ENCODE data around the gene HMGXB4. TPM values are rescaled to one million over a fixed set of nuclear protein-coding genes. Genes with fewer than 3 reads are reported as not detected.

The HMGXB4 gene
- total RNA-seq, 1 experiment from 2014 or later, result 19.1 TPM

GRCh38 chr22:35319244-35319985, 62.1 kb downstream of the HMGXB4 start:
- no peak overlapping the region for H3K4me2 ChIP-seq (ENCODE audit: low read depth, low read length, poor library complexity, severe bottlenecking)
- H3K27me3 ChIP-seq (ENCODE audit: low read length), result no peaks in the 10 kb centered on the region
- H3K4me1 ChIP-seq (ENCODE audit: low read length), result peaks cover 4% of the 10 kb centered on the region; the same call in 1 of the 2 replicates
- H3K9me2 ChIP-seq (replicated peaks; ENCODE audit: insufficient read depth, low read length), result no peaks in the 10 kb centered on the region
- H3K9me3 ChIP-seq (ENCODE audit: low read length), result no peaks in the 10 kb centered on the region
- H3K79me2 ChIP-seq (ENCODE audit: low read length), result no peaks in the 10 kb centered on the region
- no peak for DNase-seq
- no peak overlapping the region for H3K27ac ChIP-seq (ENCODE audit: low read length)
- H3K4me3 ChIP-seq (ENCODE audit: low read length), result no peak overlapping the region
- no peak overlapping the region for H2AFZ ChIP-seq (ENCODE audit: low read length)
- H3K36me3 ChIP-seq (ENCODE audit: insufficient read depth, low read length), result no peaks in the 10 kb centered on the region
- 0 out of 2 replicates have a peak, but pooled peaks cover 5% of the 10 kb centered on the region for H4K20me1 ChIP-seq (ENCODE audit: insufficient read depth, low read depth, low read length)
- H3K9ac ChIP-seq (ENCODE audit: low read length), result no peak overlapping the region

GRCh38 chr22:35322126-35322525, 64.8 kb downstream of the HMGXB4 start:
- Histone ChIP-seq H3K27me3 (ENCODE audit: low read length) (no peaks in the 10 kb centered on the region), H3K36me3 (ENCODE audit: insufficient read depth, low read length) (no peaks in the 10 kb centered on the region), H4K20me1 (ENCODE audit: insufficient read depth, low read depth, low read length) (no peaks in the 10 kb centered on the region), H3K9me3 (ENCODE audit: low read length) (no peaks in the 10 kb centered on the region), H3K4me3 (ENCODE audit: low read length) (no peak overlapping the region), H3K4me1 (ENCODE audit: low read length) (no peaks in the 10 kb centered on the region; the same call in 1 of the 2 replicates), H2AFZ (ENCODE audit: low read length) (no peak overlapping the region), H3K4me2 (ENCODE audit: low read depth, low read length, poor library complexity, severe bottlenecking) (no peak overlapping the region), H3K9me2 (replicated peaks; ENCODE audit: insufficient read depth, low read length) (no peaks in the 10 kb centered on the region), H3K27ac (ENCODE audit: low read length) (no peak overlapping the region), H3K79me2 (ENCODE audit: low read length) (no peaks in the 10 kb centered on the region), H3K9ac (ENCODE audit: low read length) (no peak overlapping the region)
- DNase-seq, result no peak

- H3K9me2 ChIP-seq (replicated peaks; ENCODE audit: insufficient read depth, low read length), result no peaks in the 10 kb centered on the region
- no peaks in the 10 kb centered on the region for H3K9me3 ChIP-seq (ENCODE audit: low read length)
- H3K4me3 ChIP-seq (ENCODE audit: low read length), result no peak overlapping the region
- H3K27me3 ChIP-seq (ENCODE audit: low read length), result no peaks in the 10 kb centered on the region
- DNase-seq, result no peak
- H4K20me1 ChIP-seq (ENCODE audit: insufficient read depth, low read depth, low read length), result no peaks in the 10 kb centered on the region
- H3K4me2 ChIP-seq (ENCODE audit: low read depth, low read length, poor library complexity, severe bottlenecking), result no peak overlapping the region
- H2AFZ ChIP-seq (ENCODE audit: low read length), result no peak overlapping the region
- H3K27ac ChIP-seq (ENCODE audit: low read length), result no peak overlapping the region
- H3K4me1 ChIP-seq (ENCODE audit: low read length), result no peaks in the 10 kb centered on the region; the same call in 1 of the 2 replicates
- no peaks in the 10 kb centered on the region for H3K36me3 ChIP-seq (ENCODE audit: insufficient read depth, low read length)
- H3K9ac ChIP-seq (ENCODE audit: low read length), result no peak overlapping the region
- no peaks in the 10 kb centered on the region for H3K79me2 ChIP-seq (ENCODE audit: low read length)
Measured at GRCh38 chr22:35322893-35323292, 65.6 kb downstream of the HMGXB4 start.

DNA sequence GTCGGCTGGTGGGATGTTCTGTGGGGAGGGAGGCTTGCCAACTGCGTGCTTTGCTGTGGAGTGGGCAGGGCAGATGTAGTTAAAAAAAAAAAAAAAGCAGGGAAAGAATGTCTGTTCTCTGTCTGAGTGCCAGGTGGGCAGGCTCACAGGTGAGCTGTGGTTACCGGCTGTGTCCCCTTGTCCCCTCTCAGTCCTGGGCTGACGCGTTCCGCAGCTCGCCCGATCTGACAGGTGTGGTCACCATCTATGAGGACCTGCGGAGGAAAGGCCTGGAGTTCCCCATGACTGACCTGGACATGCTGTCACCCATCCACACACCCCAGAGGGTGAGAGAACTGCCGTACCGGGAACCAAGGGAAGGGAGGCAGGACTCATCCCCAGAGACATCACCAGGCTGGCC, 66.0 kb downstream of the HMGXB4 start:
- no peaks in the 10 kb centered on the region; the same call in 1 of the 2 replicates for H3K4me1 ChIP-seq (ENCODE audit: low read length)
- H3K9ac ChIP-seq (ENCODE audit: low read length), result no peak overlapping the region
- no peak overlapping the region for H3K4me3 ChIP-seq (ENCODE audit: low read length)
- no peaks in the 10 kb centered on the region for H3K9me2 ChIP-seq (replicated peaks; ENCODE audit: insufficient read depth, low read length)
- H3K4me2 ChIP-seq (ENCODE audit: low read depth, low read length, poor library complexity, severe bottlenecking), result no peak overlapping the region
- no peaks in the 10 kb centered on the region for H3K27me3 ChIP-seq (ENCODE audit: low read length)
- no peaks in the 10 kb centered on the region for H4K20me1 ChIP-seq (ENCODE audit: insufficient read depth, low read depth, low read length)
- no peak overlapping the region for H3K27ac ChIP-seq (ENCODE audit: low read length)
- H3K79me2 ChIP-seq (ENCODE audit: low read length), result no peaks in the 10 kb centered on the region
- DNase-seq, result no peak
- H2AFZ ChIP-seq (ENCODE audit: low read length), result no peak overlapping the region
- H3K9me3 ChIP-seq (ENCODE audit: low read length), result no peaks in the 10 kb centered on the region
- no peaks in the 10 kb centered on the region for H3K36me3 ChIP-seq (ENCODE audit: insufficient read depth, low read length)

- H3K4me2 ChIP-seq (ENCODE audit: low read depth, low read length, poor library complexity, severe bottlenecking), result no peak overlapping the region
- H3K4me1 ChIP-seq (ENCODE audit: low read length), result no peaks in the 10 kb centered on the region; the same call in 1 of the 2 replicates
- no peaks in the 10 kb centered on the region for H3K9me3 ChIP-seq (ENCODE audit: low read length)
- H3K9ac ChIP-seq (ENCODE audit: low read length), result no peak overlapping the region
- no peaks in the 10 kb centered on the region for H3K79me2 ChIP-seq (ENCODE audit: low read length)
- no peak overlapping the region for H2AFZ ChIP-seq (ENCODE audit: low read length)
- H3K27ac ChIP-seq (ENCODE audit: low read length), result no peak overlapping the region
- H3K9me2 ChIP-seq (replicated peaks; ENCODE audit: insufficient read depth, low read length), result no peaks in the 10 kb centered on the region
- no peaks in the 10 kb centered on the region for H4K20me1 ChIP-seq (ENCODE audit: insufficient read depth, low read depth, low read length)
- no peaks in the 10 kb centered on the region for H3K36me3 ChIP-seq (ENCODE audit: insufficient read depth, low read length)
- H3K4me3 ChIP-seq (ENCODE audit: low read length), result no peak overlapping the region
- H3K27me3 ChIP-seq (ENCODE audit: low read length), result no peaks in the 10 kb centered on the region
- DNase-seq, result no peak
Measured at GRCh38 chr22:35324067-35324466, 66.8 kb downstream of the HMGXB4 start.

GRCh38 chr22:35324762-35325161, 67.5 kb downstream of the HMGXB4 start:
- H3K4me1 ChIP-seq (ENCODE audit: low read length), result peaks cover 3% of the 10 kb centered on the region
- no peaks in the 10 kb centered on the region for H3K36me3 ChIP-seq (ENCODE audit: insufficient read depth, low read length)
- H3K9me3 ChIP-seq (ENCODE audit: low read length), result no peaks in the 10 kb centered on the region
- no peak overlapping the region for H2AFZ ChIP-seq (ENCODE audit: low read length)
- DNase-seq, result no peak
- H3K9ac ChIP-seq (ENCODE audit: low read length), result no peak overlapping the region
- H4K20me1 ChIP-seq (ENCODE audit: insufficient read depth, low read depth, low read length), result no peaks in the 10 kb centered on the region
- H3K79me2 ChIP-seq (ENCODE audit: low read length), result no peaks in the 10 kb centered on the region
- no peak overlapping the region for H3K4me3 ChIP-seq (ENCODE audit: low read length)
- H3K4me2 ChIP-seq (ENCODE audit: low read depth, low read length, poor library complexity, severe bottlenecking), result no peak overlapping the region
- no peak overlapping the region for H3K27ac ChIP-seq (ENCODE audit: low read length)
- H3K27me3 ChIP-seq (ENCODE audit: low read length), result no peaks in the 10 kb centered on the region
- no peaks in the 10 kb centered on the region for H3K9me2 ChIP-seq (replicated peaks; ENCODE audit: insufficient read depth, low read length)

DNA sequence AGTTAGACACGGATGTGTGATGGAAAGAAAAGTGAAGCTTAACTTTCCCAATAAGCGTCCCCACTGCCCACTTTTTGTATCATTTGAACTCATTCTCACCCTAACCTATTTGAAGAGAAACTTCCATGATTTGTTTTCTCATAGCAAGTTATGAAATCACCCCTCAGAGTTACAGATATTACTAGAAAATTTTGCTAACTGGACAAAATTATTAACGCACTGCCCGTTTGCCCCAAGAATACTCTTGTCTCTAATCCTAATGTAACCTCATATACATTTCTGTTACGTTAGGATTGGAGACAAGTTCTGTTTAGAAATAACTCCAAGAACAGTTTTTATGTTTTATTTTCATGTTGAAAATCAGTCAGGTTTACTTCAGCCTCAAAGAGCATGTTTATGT, 67.9 kb downstream of the HMGXB4 start:
- peaks cover 6% of the 10 kb centered on the region for H3K4me1 ChIP-seq (ENCODE audit: low read length)
- no peak overlapping the region for H3K27ac ChIP-seq (ENCODE audit: low read length)
- H3K9me3 ChIP-seq (ENCODE audit: low read length), result no peaks in the 10 kb centered on the region
- H3K36me3 ChIP-seq (ENCODE audit: insufficient read depth, low read length), result no peaks in the 10 kb centered on the region
- H4K20me1 ChIP-seq (ENCODE audit: insufficient read depth, low read depth, low read length), result no peaks in the 10 kb centered on the region
- no peaks in the 10 kb centered on the region for H3K27me3 ChIP-seq (ENCODE audit: low read length)
- H3K4me2 ChIP-seq (ENCODE audit: low read depth, low read length, poor library complexity, severe bottlenecking), result no peak overlapping the region
- no peak overlapping the region for H3K4me3 ChIP-seq (ENCODE audit: low read length)
- no peak overlapping the region for H2AFZ ChIP-seq (ENCODE audit: low read length)
- DNase-seq, result no peak
- H3K79me2 ChIP-seq (ENCODE audit: low read length), result no peaks in the 10 kb centered on the region
- H3K9ac ChIP-seq (ENCODE audit: low read length), result no peak overlapping the region
- H3K9me2 ChIP-seq (replicated peaks; ENCODE audit: insufficient read depth, low read length), result no peaks in the 10 kb centered on the region

- no peak for DNase-seq
- Histone ChIP-seq H3K4me1 (ENCODE audit: low read length) (peaks cover 12% of the 10 kb centered on the region), H3K4me3 (ENCODE audit: low read length) (no peak overlapping the region), H3K9me3 (ENCODE audit: low read length) (no peaks in the 10 kb centered on the region), H3K27ac (ENCODE audit: low read length) (no peak overlapping the region), H3K27me3 (ENCODE audit: low read length) (no peaks in the 10 kb centered on the region), H3K36me3 (ENCODE audit: insufficient read depth, low read length) (no peaks in the 10 kb centered on the region), H3K9ac (ENCODE audit: low read length) (no peak overlapping the region), H2AFZ (ENCODE audit: low read length) (no peak overlapping the region), H4K20me1 (ENCODE audit: insufficient read depth, low read depth, low read length) (no peaks in the 10 kb centered on the region), H3K4me2 (ENCODE audit: low read depth, low read length, poor library complexity, severe bottlenecking) (no peak overlapping the region), H3K9me2 (replicated peaks; ENCODE audit: insufficient read depth, low read length) (no peaks in the 10 kb centered on the region), H3K79me2 (ENCODE audit: low read length) (no peaks in the 10 kb centered on the region)
Measured at GRCh38 chr22:35326854-35327562, 69.7 kb downstream of the HMGXB4 start.

All from Karpas-422 (cell line).